D721Med (cell line): Measurements from ENCODE around the gene VGLL1.

Source experiments
- DNase-seq: peaks from one replicate; pipeline ENCODE4 v3.0.0; 2011; ENCODE audit warnings: low spot score; ENCODE audit not compliant: insufficient read length
- FAIRE-seq: peaks from 2 replicates; lab custom pipeline; 2011; peaks lifted over from hg19 to GRCh38; lab: Jason Lieb, UNC
- TF ChIP-seq, protein P1 (sequence below): IDR thresholded peaks from 2 replicates; pipeline ENCODE4 v1.5.1; 2012; ENCODE audit warnings: mild to moderate bottlenecking, control low read depth; ENCODE audit not compliant: insufficient read depth; ENCODE audit errors: missing control alignments

VGLL1 gene

DNA sequence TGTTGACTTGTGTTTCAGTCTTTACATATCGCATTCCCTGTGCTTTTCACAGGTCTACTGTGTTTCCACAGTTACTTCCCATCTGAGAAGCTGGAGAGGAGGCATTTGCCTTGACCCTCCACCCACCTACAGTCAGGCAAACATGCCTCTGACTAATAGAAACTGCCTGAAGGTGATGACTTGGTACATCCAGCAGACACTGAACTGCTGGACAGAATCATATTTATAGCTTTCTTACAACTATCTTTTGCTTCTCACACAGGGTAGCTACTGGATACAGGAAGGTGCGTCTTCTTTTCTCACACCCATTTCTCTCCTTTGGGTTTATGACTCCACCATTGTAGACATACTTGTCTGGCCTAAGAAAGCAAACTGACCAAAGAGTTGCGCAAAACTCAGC lies 58.0 kb downstream of the VGLL1 start:
- FAIRE-seq (no peak), DNase-seq (no peak)
- TF ChIP-seq, protein P1, sequence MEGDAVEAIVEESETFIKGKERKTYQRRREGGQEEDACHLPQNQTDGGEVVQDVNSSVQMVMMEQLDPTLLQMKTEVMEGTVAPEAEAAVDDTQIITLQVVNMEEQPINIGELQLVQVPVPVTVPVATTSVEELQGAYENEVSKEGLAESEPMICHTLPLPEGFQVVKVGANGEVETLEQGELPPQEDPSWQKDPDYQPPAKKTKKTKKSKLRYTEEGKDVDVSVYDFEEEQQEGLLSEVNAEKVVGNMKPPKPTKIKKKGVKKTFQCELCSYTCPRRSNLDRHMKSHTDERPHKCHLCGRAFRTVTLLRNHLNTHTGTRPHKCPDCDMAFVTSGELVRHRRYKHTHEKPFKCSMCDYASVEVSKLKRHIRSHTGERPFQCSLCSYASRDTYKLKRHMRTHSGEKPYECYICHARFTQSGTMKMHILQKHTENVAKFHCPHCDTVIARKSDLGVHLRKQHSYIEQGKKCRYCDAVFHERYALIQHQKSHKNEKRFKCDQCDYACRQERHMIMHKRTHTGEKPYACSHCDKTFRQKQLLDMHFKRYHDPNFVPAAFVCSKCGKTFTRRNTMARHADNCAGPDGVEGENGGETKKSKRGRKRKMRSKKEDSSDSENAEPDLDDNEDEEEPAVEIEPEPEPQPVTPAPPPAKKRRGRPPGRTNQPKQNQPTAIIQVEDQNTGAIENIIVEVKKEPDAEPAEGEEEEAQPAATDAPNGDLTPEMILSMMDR: no peak

DNA sequence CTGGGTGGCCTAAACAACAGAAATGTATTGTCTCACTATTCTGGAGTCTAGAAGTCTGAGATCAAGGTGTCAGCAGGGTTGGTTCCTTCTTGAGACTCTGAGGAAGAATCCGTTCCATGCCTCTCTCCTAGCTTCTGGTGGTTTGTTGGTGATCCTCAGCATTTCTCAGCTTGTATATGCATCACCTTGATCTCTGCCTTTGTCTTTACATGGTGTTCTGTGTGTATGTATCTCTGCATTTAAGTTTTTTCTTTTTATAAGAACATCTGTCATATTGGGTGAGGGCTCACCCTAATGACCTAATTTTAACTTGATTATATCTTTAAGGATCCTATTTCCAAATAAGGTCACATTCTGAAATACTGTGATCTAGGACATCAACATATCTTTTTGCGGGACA lies 65.3 kb downstream of the VGLL1 start:
- DNase-seq (no peak), FAIRE-seq (no peak)
- TF ChIP-seq, protein P1: no peak

DNA sequence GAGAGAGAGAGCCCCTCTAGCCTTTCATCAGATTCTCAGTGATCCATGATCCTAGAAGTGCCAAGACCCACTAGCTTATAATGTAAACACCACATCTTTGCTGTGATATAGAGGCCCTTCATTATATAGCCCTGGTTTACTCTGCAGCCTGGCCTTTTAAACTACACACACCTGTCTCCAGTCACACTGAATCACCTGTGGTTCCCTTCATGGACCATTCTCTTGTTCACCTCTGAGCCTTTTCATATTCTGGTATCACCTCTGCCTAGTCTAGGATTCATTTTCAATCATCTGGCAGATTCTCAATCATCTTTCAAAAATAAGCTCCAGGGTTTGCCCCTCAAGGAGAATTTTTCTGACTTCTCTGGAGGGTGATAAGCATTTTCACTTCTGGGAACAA lies 65.9 kb downstream of the VGLL1 start:
- DNase-seq (no peak), FAIRE-seq (no peak)
- TF ChIP-seq, protein P1: no peak

DNA sequence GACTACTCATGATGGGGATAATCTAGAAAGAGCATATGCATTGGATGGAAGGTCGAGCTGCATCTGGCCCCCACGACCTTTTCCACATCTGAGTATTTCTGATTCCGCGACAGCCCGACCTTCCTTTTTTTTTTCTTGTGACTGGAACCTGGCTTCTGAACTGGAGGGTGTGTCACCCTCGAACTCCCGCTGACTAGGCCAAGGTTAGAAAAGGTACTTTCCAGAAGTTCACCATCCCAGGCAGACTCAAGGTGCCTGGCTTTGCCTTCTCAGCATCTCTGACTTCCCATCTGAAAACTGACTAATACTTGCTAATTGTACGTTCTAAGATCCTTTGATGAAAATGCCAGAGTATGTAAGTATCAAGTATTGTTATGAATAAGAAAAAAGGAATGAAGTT lies 66.6 kb downstream of the VGLL1 start:
- no peak for FAIRE-seq
- TF ChIP-seq, protein P1: no peak
- no peak for DNase-seq

DNA sequence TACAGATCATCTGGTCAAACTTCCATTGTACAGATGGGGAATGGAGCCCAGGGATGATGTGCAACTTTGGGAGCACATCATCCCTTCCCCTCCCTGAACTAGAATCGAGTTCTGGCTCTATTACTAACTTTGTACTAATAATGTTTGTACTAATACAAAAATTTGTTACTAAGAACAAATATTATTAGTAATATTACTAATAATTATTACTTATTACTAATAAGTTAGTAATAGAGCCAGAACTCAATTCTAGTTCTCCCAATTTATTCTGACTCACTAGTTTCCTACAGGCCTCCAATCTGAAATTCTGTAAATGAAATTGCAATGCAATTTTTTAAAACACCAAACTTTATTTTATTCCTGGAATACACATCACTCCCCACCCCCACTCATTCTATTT lies 68.0 kb downstream of the VGLL1 start:
- FAIRE-seq: no peak
- no peak for DNase-seq

More for the DNA sequence above, 68.0 kb downstream of the VGLL1 start:
- TF ChIP-seq, protein P1: no peak
